Measurements from ENCODE around the gene GRID1.

Gene GRID1

GRCh38 chr10:86263209-86263608 is 103.4 kb downstream of the GRID1 start:
- TF ChIP-seq CTCF (IDR thresholded peaks at IDR 0.05; ENCODE audit: control insufficient read depth, extremely low read depth, insufficient read depth), result no peak
- no peak for DNase-seq (ENCODE audit: low read depth)
- H3K4me3 ChIP-seq (ENCODE audit: low read depth, low read length), result no peak overlapping the region

GRCh38 chr10:86262688-86263181 is 103.9 kb downstream of the GRID1 start:
- TF ChIP-seq CTCF (IDR thresholded peaks at IDR 0.05; ENCODE audit: control insufficient read depth, extremely low read depth, insufficient read depth), result no peak
- no peak overlapping the region for H3K4me3 ChIP-seq (ENCODE audit: low read depth, low read length)
- no peak for DNase-seq (ENCODE audit: low read depth)

- no peak overlapping the region for H3K4me3 ChIP-seq (ENCODE audit: low read depth, low read length)
- TF ChIP-seq CTCF (IDR thresholded peaks at IDR 0.05; ENCODE audit: control insufficient read depth, extremely low read depth, insufficient read depth), result peak; percentile 70
- peak; percentile 37 for DNase-seq (ENCODE audit: low read depth)
Observed at GRCh38 chr10:86261941-86262687, 104.5 kb downstream of the GRID1 start.

GRCh38 chr10:86261470-86261869 is 105.1 kb downstream of the GRID1 start:
- no peak for DNase-seq (ENCODE audit: low read depth)
- H3K4me3 ChIP-seq (ENCODE audit: low read depth, low read length), result no peak overlapping the region

GRCh38 chr10:86260564-86260963 is 106.0 kb downstream of the GRID1 start:
- no peak for TF ChIP-seq CTCF (IDR thresholded peaks at IDR 0.05; ENCODE audit: control insufficient read depth, extremely low read depth, insufficient read depth)
- H3K4me3 ChIP-seq (ENCODE audit: low read depth, low read length), result no peak overlapping the region
- DNase-seq (ENCODE audit: low read depth), result no peak

More at GRCh38 chr10:86261470-86261869, 105.1 kb downstream of the GRID1 start:
- TF ChIP-seq CTCF (IDR thresholded peaks at IDR 0.05; ENCODE audit: control insufficient read depth, extremely low read depth, insufficient read depth), result no peak

GRCh38 chr10:86259901-86260562 is 106.6 kb downstream of the GRID1 start:
- TF ChIP-seq CTCF (IDR thresholded peaks at IDR 0.05; ENCODE audit: control insufficient read depth, extremely low read depth, insufficient read depth), result no peak
- no peak overlapping the region for H3K4me3 ChIP-seq (ENCODE audit: low read depth, low read length)
- no peak for DNase-seq (ENCODE audit: low read depth)
